Measurements from ENCODE around the gene ANO4.

ANO4 gene

GRCh38 chr12:100767950-100768349 is 26.6 kb upstream of the ANO4 start:
- H3K4me1 ChIP-seq (ENCODE audit: control insufficient read depth, insufficient read depth, low read length): no peaks in the 10 kb centered on the region
- ChIA-PET CTCF (no interaction called here), POLR2A (no interaction called here)
- H3K36me3 ChIP-seq (ENCODE audit: control insufficient read depth in 2 of 2, insufficient read depth in 1 of 2, low read length in 2 of 2): no peaks in the 10 kb centered on the region
- no peak for TF ChIP-seq ZFP37 (tag by site-specific recombination; IDR thresholded peaks at IDR 0.05)
- no peak for TF ChIP-seq ZNF585B (tag by site-specific recombination; IDR thresholded peaks at IDR 0.05)
- TF ChIP-seq INSM2 (tag by site-specific recombination; IDR thresholded peaks at IDR 0.05): no peak
- TF ChIP-seq ZNF530 (tag by site-specific recombination; IDR thresholded peaks at IDR 0.05; ENCODE audit: low read depth): no peak
- TF ChIP-seq ZSCAN16 (tag by site-specific recombination; IDR thresholded peaks at IDR 0.05): no peak
- no peak for TF ChIP-seq ZNF426 (tag by site-specific recombination; IDR thresholded peaks at IDR 0.05)
- TF ChIP-seq ZNF274 (IDR thresholded peaks at IDR 0.05; ENCODE audit: low read length): no peak
- no peak for TF ChIP-seq ZNF274 (tag by site-specific recombination; IDR thresholded peaks at IDR 0.05; ENCODE audit: borderline replicate concordance)
- TF ChIP-seq ZNF175 (tag by site-specific recombination; IDR thresholded peaks at IDR 0.05): no peak
- no peak for TF ChIP-seq ZNF302 (tag by site-specific recombination; IDR thresholded peaks at IDR 0.05; ENCODE audit: low read depth)
- no peak for TF ChIP-seq ZBTB7A (tag by site-specific recombination; IDR thresholded peaks at IDR 0.05; ENCODE audit: low read depth)
- no peak for TF ChIP-seq ZNF544 (tag by site-specific recombination; IDR thresholded peaks at IDR 0.05)
- TF ChIP-seq ZNF248 (tag by site-specific recombination; IDR thresholded peaks at IDR 0.05): no peak
- no peak for TF ChIP-seq ZNF311 (tag by site-specific recombination; IDR thresholded peaks at IDR 0.05; ENCODE audit: borderline replicate concordance)
- no peak for TF ChIP-seq SCRT1 (tag by site-specific recombination; IDR thresholded peaks at IDR 0.05; ENCODE audit: borderline replicate concordance)
- TF ChIP-seq ZNF132 (tag by site-specific recombination; IDR thresholded peaks at IDR 0.05; ENCODE audit: borderline replicate concordance): no peak
- TF ChIP-seq ZNF621 (tag by site-specific recombination; IDR thresholded peaks at IDR 0.05): no peak
- no peak overlapping the region for H3K4me3 ChIP-seq (ENCODE audit: low read depth, low read length)
- no peak overlapping the region for H3K27ac ChIP-seq (ENCODE audit: extremely low read depth, low read depth, low read length)
- no peaks in the 10 kb centered on the region for H3K9me3 ChIP-seq (ENCODE audit: control insufficient read depth, insufficient read depth, low read depth, low read length)

GRCh38 chr12:100778967-100779590 is 15.5 kb upstream of the ANO4 start:
- POLR2A ChIA-PET: no interaction called here
- Histone ChIP-seq H3K36me3 (ENCODE audit: control insufficient read depth in 2 of 2, insufficient read depth in 1 of 2, low read length in 2 of 2) (no peaks in the 10 kb centered on the region), H3K9me3 (ENCODE audit: control insufficient read depth, insufficient read depth, low read depth, low read length) (no peaks in the 10 kb centered on the region), H3K27ac (ENCODE audit: extremely low read depth, low read depth, low read length) (no peak overlapping the region), H3K4me3 (ENCODE audit: low read depth, low read length) (no peak overlapping the region), H3K4me1 (ENCODE audit: control insufficient read depth, insufficient read depth, low read length) (no peaks in the 10 kb centered on the region)
- CTCF ChIA-PET: interaction anchor here (0.8 kb wide), 1 partner anchor 20 kb away, joined by 3 read pairs; no protein-coding TSS in a partner anchor
- TF ChIP-seq ZNF274 (IDR thresholded peaks at IDR 0.05; ENCODE audit: low read length): no peak
- TF ChIP-seq ZNF274 (tag by site-specific recombination; IDR thresholded peaks at IDR 0.05; ENCODE audit: borderline replicate concordance): no peak
- TF ChIP-seq TRIM28 (IDR thresholded peaks at IDR 0.05; ENCODE audit: borderline replicate concordance, low read length): no peak
- no peak for TF ChIP-seq ZNF146 (tag by site-specific recombination; IDR thresholded peaks at IDR 0.05)
- TF ChIP-seq ZNF561 (tag by site-specific recombination; IDR thresholded peaks at IDR 0.05; ENCODE audit: borderline replicate concordance): no peak
- TF ChIP-seq ZNF549 (tag by site-specific recombination; IDR thresholded peaks at IDR 0.05): no peak
- TF ChIP-seq SP2 (tag by site-specific recombination; IDR thresholded peaks at IDR 0.05): no peak
- no peak for TF ChIP-seq WT1 (tag by site-specific recombination; IDR thresholded peaks at IDR 0.05)
- no peak for TF ChIP-seq ZNF155 (tag by site-specific recombination; IDR thresholded peaks at IDR 0.05)
- no peak for TF ChIP-seq HOXC10 (CRISPR knock-in tag; IDR thresholded peaks at IDR 0.05)
- no peak for TF ChIP-seq ZNF837 (tag by site-specific recombination; IDR thresholded peaks at IDR 0.05)
- no peak for TF ChIP-seq TSHZ1 (tag by site-specific recombination; IDR thresholded peaks at IDR 0.05; ENCODE audit: borderline replicate concordance)
- no peak for TF ChIP-seq ZBTB21 (tag by site-specific recombination; IDR thresholded peaks at IDR 0.05)
- TF ChIP-seq ZNF280C (tag by site-specific recombination; IDR thresholded peaks at IDR 0.05): no peak

Measured in HEK293 (cell line).